GM23338 (cell line): ENCODE measurements around the gene CTRB2. TPM values are rescaled to one million over a fixed set of nuclear protein-coding genes. Genes with fewer than 3 reads are reported as not detected.

ENCODE experiments used
- ATAC-seq: fragments of 200-7000 bp; cut with Tn5 transposase; 3 replicates; pipeline ENCODE4 v1.9.1; 2020
- DNase-seq: peaks from one replicate; pipeline ENCODE4 v3.0.0-alpha.2; 2015; ENCODE audit warnings: low spot score
- H2AFZ ChIP-seq: fragments of 200-600 bp; sonication (generic); 2 replicates; pipeline ENCODE4 v1.8.0; 2016; ENCODE audit warnings: antibody characterized with exemption, mild to moderate bottlenecking, moderate library complexity
- H3F3A ChIP-seq: fragments of 200-600 bp; sonication (generic); replicated peaks from 2 replicates; pipeline ENCODE4 v1.8.0; 2017; ENCODE audit warnings: antibody characterized with exemption, mixed run types, low read depth
- H3K27ac ChIP-seq: fragments of 200-600 bp; sonication (generic); 2 replicates; pipeline ENCODE4 v1.6.1; 2016; ENCODE audit warnings: low read depth
- H3K27me3 ChIP-seq: fragments of 200-600 bp; sonication (generic); 2 replicates; pipeline ENCODE4 v1.8.0; 2016; ENCODE audit warnings: mild to moderate bottlenecking, mixed run types, moderate library complexity; ENCODE audit not compliant: insufficient read depth
- H3K36me3 ChIP-seq: fragments of 200-600 bp; sonication (generic); 2 replicates; pipeline ENCODE4 v1.8.0; 2016; ENCODE audit warnings: mild to moderate bottlenecking; ENCODE audit not compliant: insufficient read depth
- H3K4me1 ChIP-seq: fragments of 200-600 bp; sonication (generic); 2 replicates; pipeline ENCODE4 v1.8.0; 2016; ENCODE audit warnings: mild to moderate bottlenecking, moderate library complexity; ENCODE audit not compliant: insufficient read depth
- H3K4me2 ChIP-seq: fragments of 200-600 bp; sonication (generic); 2 replicates; pipeline ENCODE4 v1.7.1; 2017; ENCODE audit warnings: mixed run types
- H3K4me3 ChIP-seq: fragments of 200-600 bp; sonication (generic); 2 replicates; pipeline ENCODE4 v1.6.1; 2016; ENCODE audit warnings: mixed run types
- H3K79me2 ChIP-seq: fragments of 200-600 bp; sonication (generic); replicated peaks from 2 replicates; pipeline ENCODE4 v1.8.0; 2017; ENCODE audit warnings: mild to moderate bottlenecking; ENCODE audit not compliant: insufficient read depth
- H3K9me2 ChIP-seq: fragments of 200-600 bp; sonication (generic); 2 replicates; pipeline ENCODE4 v1.8.0; 2017; ENCODE audit not compliant: insufficient read depth
- H4K20me1 ChIP-seq: fragments of 200-600 bp; sonication (generic); replicated peaks from 2 replicates; pipeline ENCODE4 v1.8.0; 2017; ENCODE audit warnings: mild to moderate bottlenecking; ENCODE audit not compliant: insufficient read depth
- H3K27ac Mint-ChIP-seq: 2 replicates; pipeline ENCODE4 v1.8.0; 2020; ENCODE audit warnings: inconsistent platforms, mild to moderate bottlenecking, moderate library complexity, mixed read lengths
- H3K27me3 Mint-ChIP-seq: 3 replicates; pipeline ENCODE4 v1.8.0; 2022; ENCODE audit warnings: low read depth, mild to moderate bottlenecking, moderate library complexity, mixed read lengths, inconsistent platforms; ENCODE audit not compliant: insufficient read depth, poor library complexity
- H3K36me3 Mint-ChIP-seq: 3 replicates; pipeline ENCODE4 v1.8.0; 2021; ENCODE audit warnings: low read depth, mild to moderate bottlenecking, inconsistent platforms, moderate library complexity, mixed read lengths
- H3K4me1 Mint-ChIP-seq: 3 replicates; pipeline ENCODE4 v1.8.0; 2020; ENCODE audit warnings: mild to moderate bottlenecking, inconsistent platforms, mixed read lengths
- H3K4me3 Mint-ChIP-seq: 3 replicates; pipeline ENCODE4 v1.8.0; 2021; ENCODE audit warnings: moderate library complexity, mild to moderate bottlenecking, inconsistent platforms, mixed read lengths
- H3K9me3 Mint-ChIP-seq: 3 replicates; pipeline ENCODE4 v1.8.0; 2020; ENCODE audit warnings: moderate library complexity, mild to moderate bottlenecking, inconsistent platforms, mixed read lengths
- CREB1 ChIP-seq: fragments of 250-450 bp; sonication (Bioruptor Pico); IDR thresholded peaks from 2 replicates; pipeline ENCODE4 v1.5.0; 2020; ENCODE audit warnings: low read depth, mild to moderate bottlenecking, moderate library complexity
- CTCF ChIP-seq, 2 experiments: fragments of 200-600 bp in 1 of 2; sonication (generic) in 1 of 2; conservative IDR thresholded peaks; 2 replicates each; pipeline versions ENCODE4 v1.5.1 to v1.6.1; 2016 to 2017; ENCODE audit warnings: antibody characterized with exemption in 2 of 2, low read depth in 2 of 2, mild to moderate bottlenecking in 2 of 2, moderate library complexity in 1 of 2
- ETS1 ChIP-seq: IDR thresholded peaks from 2 replicates; pipeline ENCODE4 v1.6.1; 2016; ENCODE audit warnings: antibody characterized with exemption
- EZH2 ChIP-seq: fragments of 200-600 bp; sonication (generic); IDR thresholded peaks from one replicate; pipeline ENCODE4 v1.8.0; 2017; ENCODE audit warnings: antibody characterized with exemption, mild to moderate bottlenecking, low read depth; ENCODE audit not compliant: unreplicated experiment
- EZH2phosphoT487 ChIP-seq: fragments of 200-600 bp; sonication (generic); IDR thresholded peaks from one replicate; pipeline ENCODE4 v1.8.1; 2018; ENCODE audit warnings: antibody characterized with exemption; ENCODE audit not compliant: unreplicated experiment
- JUNB ChIP-seq: IDR thresholded peaks from one replicate; pipeline ENCODE4 v1.6.1; 2016; ENCODE audit warnings: antibody characterized with exemption; ENCODE audit not compliant: unreplicated experiment
- NANOG ChIP-seq: IDR thresholded peaks from 2 replicates; pipeline ENCODE4 v1.6.1; 2016; ENCODE audit warnings: antibody characterized with exemption, borderline replicate concordance
- POLR2AphosphoS5 ChIP-seq: IDR thresholded peaks from 2 replicates; pipeline ENCODE4 v1.6.1; 2016; ENCODE audit warnings: antibody characterized with exemption, low read depth
- REST ChIP-seq: IDR thresholded peaks from one replicate; pipeline ENCODE4 v1.6.1; 2018; ENCODE audit warnings: antibody characterized with exemption; ENCODE audit not compliant: unreplicated experiment
- STAT1 ChIP-seq: IDR thresholded peaks from one replicate; pipeline ENCODE4 v1.6.1; 2016; ENCODE audit warnings: antibody characterized with exemption; ENCODE audit not compliant: unreplicated experiment
- ZNF114 ChIP-seq: fragments of 250-450 bp; sonication (Bioruptor Pico); IDR thresholded peaks from 2 replicates; pipeline ENCODE4 v1.5.0; 2020; ENCODE audit warnings: mild to moderate bottlenecking, moderate library complexity
- ZNF331 ChIP-seq: fragments of 250-450 bp; sonication (Bioruptor Pico); IDR thresholded peaks from 2 replicates; pipeline ENCODE4 v1.5.0; 2020; ENCODE audit warnings: low read depth, mild to moderate bottlenecking, moderate library complexity
- ZNF462 ChIP-seq: fragments of 250-450 bp; sonication (Bioruptor Pico); IDR thresholded peaks from 2 replicates; pipeline ENCODE4 v1.5.0; 2020; ENCODE audit warnings: mild to moderate bottlenecking, moderate library complexity
- polyA plus RNA-seq: library from polyadenylated mRNA; unstranded; fragments of >200 nt; fragmentation: Nextera tagmentation; extraction: Ambion mirVana; gene quantifications from 2 replicates; pipeline ENCODE4 v1.2.1, GENCODE V29; 2016
- total RNA-seq: library from RNA; depleted of rRNA; stranded (reverse); fragments of >200 nt; shearing (Covaris generic); gene quantifications from 2 replicates; pipeline ENCODE4 v1.2.3, GENCODE V29; 2014

Gene CTRB2
- total and polyA plus RNA-seq, 2 experiments from 2014 or later, result not detected

GRCh38 chr16:75188832-75189477, 18.0 kb downstream of the CTRB2 start:
- Histone ChIP-seq H2AFZ (no peak overlapping the region), H3K27ac (no peak overlapping the region), H3F3A (0 out of 2 replicates have a peak, but pooled peaks cover 2% of the 10 kb centered on the region), H3K4me2 (no peak overlapping the region), H3K36me3 (no peaks in the 10 kb centered on the region), H3K79me2 (no peaks in the 10 kb centered on the region), H4K20me1 (no peaks in the 10 kb centered on the region), H3K4me1 (no peaks in the 10 kb centered on the region), H3K9me2 (no peaks in the 10 kb centered on the region), H3K4me3 (no peak overlapping the region), H3K27me3 (no peaks in the 10 kb centered on the region)
- Mint-ChIP-seq H3K36me3 (no peaks in the 10 kb centered on the region), H3K4me3 (no peak overlapping the region), H3K27ac (no peak overlapping the region), H3K9me3 (no peaks in the 10 kb centered on the region; the same call in 1 of the 3 replicates), H3K4me1 (no peaks in the 10 kb centered on the region; the same call in 2 of the 3 replicates), H3K27me3 (peaks cover 7% of the 10 kb centered on the region)
- TF ChIP-seq EZH2 (no peak), POLR2AphosphoS5 (no peak), REST (no peak), JUNB (no peak), ZNF114 (CRISPR knock-in tag) (no peak), ETS1 (no peak), CTCF (conservative IDR thresholded peaks at IDR 0.05; ENCODE audit: low read depth in 2 of 2) (no peak), ZNF462 (CRISPR knock-in tag) (no peak), NANOG (no peak), STAT1 (no peak), CREB1 (CRISPR knock-in tag) (no peak), ZNF331 (no peak), EZH2phosphoT487 (no peak)
- no peak for ATAC-seq
- DNase-seq, result no peak
